NCI-H128 (cell line): ENCODE measurements around the gene INO80E.
"Not testable (repeated sequence)": the region's sequence is repeated elsewhere in the genome, so short reads cannot be mapped to it uniquely, and the experiment has no call there.

ENCODE experiments used
- DNase-seq: peaks from one replicate; lab custom pipeline; 2025; ENCODE audit not compliant: unreplicated experiment; lab: John Stamatoyannopoulos, UW

Gene INO80E

GRCh38 chr16:29995911-29996765 is at the start of gene INO80E:
INO80E (plus strand) TSS chr16:29996241; CDS start chr16:29996311, 70 bp downstream.
- peak; percentile 90 for DNase-seq

- no peak for DNase-seq
Observed at GRCh38 chr16:29947897-29948296, 48.1 kb upstream of the INO80E start.

- no peak for DNase-seq
Observed at GRCh38 chr16:29950806-29951461, 45.1 kb upstream of the INO80E start.

- DNase-seq, result no peak
Observed at GRCh38 chr16:29951625-29952365, 44.2 kb upstream of the INO80E start.

GRCh38 chr16:29958756-29959155 is 37.3 kb upstream of the INO80E start:
- DNase-seq, result no peak

GRCh38 chr16:29959293-29959692 is 36.7 kb upstream of the INO80E start:
- DNase-seq, result no peak

GRCh38 chr16:29959821-29960220 is 36.2 kb upstream of the INO80E start:
- DNase-seq, result not testable (repeated sequence)

- DNase-seq, result no peak
Observed at GRCh38 chr16:29961127-29961478, 34.9 kb upstream of the INO80E start.

GRCh38 chr16:29961479-29962343 is 34.3 kb upstream of the INO80E start, which contains the start of gene TMEM219:
TMEM219 (plus strand) TSS chr16:29962079; CDS start chr16:29963144, 1,065 bp downstream.
- DNase-seq, result peak; percentile 53

- DNase-seq, result no peak
Observed at GRCh38 chr16:29962344-29962994, 33.6 kb upstream of the INO80E start.

GRCh38 chr16:29963021-29963743 is 32.9 kb upstream of the INO80E start:
- DNase-seq, result no peak

GRCh38 chr16:29968205-29968604 is 27.8 kb upstream of the INO80E start:
- DNase-seq, result no peak

- no peak for DNase-seq
Observed at GRCh38 chr16:29971304-29971703, 24.7 kb upstream of the INO80E start.

- no peak for DNase-seq
Observed at GRCh38 chr16:29972500-29972899, 23.5 kb upstream of the INO80E start.

- no peak for DNase-seq
Observed at GRCh38 chr16:29972992-29973383, 23.1 kb upstream of the INO80E start.

- DNase-seq, result peak; percentile 88
Observed at GRCh38 chr16:29973384-29974246, 22.4 kb upstream of the INO80E start, which contains the start of gene TAOK2. TAOK2 (plus strand) TSS chr16:29973868; CDS start chr16:29977773, 3,905 bp downstream.

- no peak for DNase-seq
Observed at GRCh38 chr16:29974291-29975133, 21.5 kb upstream of the INO80E start.
